ENCODE measurements around the gene ZNF714.

The ZNF714 gene

DNA sequence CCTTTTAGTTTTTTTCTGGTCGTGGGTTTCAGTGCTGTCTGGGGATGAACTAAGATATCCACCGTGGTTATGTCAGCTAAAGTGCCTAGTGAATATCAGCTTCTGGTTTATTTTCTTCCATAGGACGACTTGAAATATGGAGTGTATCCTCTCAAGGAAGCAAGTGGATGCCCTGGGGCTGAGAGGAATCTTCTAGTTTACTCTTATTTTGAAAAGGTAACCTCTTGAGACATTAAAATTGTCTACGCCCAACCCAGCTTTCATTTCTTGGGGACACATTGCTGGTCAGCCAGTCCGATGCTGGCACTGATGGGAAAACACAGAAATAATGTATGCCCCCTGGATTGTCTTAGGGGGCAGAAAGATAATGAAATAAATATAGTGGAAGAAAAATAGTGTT lies 61.4 kb downstream of the ZNF714 start:
- no peak overlapping the region for H3K4me3 ChIP-seq (ENCODE audit: low read depth, low read length)
- TF ChIP-seq, protein P1, sequence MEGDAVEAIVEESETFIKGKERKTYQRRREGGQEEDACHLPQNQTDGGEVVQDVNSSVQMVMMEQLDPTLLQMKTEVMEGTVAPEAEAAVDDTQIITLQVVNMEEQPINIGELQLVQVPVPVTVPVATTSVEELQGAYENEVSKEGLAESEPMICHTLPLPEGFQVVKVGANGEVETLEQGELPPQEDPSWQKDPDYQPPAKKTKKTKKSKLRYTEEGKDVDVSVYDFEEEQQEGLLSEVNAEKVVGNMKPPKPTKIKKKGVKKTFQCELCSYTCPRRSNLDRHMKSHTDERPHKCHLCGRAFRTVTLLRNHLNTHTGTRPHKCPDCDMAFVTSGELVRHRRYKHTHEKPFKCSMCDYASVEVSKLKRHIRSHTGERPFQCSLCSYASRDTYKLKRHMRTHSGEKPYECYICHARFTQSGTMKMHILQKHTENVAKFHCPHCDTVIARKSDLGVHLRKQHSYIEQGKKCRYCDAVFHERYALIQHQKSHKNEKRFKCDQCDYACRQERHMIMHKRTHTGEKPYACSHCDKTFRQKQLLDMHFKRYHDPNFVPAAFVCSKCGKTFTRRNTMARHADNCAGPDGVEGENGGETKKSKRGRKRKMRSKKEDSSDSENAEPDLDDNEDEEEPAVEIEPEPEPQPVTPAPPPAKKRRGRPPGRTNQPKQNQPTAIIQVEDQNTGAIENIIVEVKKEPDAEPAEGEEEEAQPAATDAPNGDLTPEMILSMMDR (IDR thresholded peaks at IDR 0.05; ENCODE audit: borderline replicate concordance, insufficient read depth, low read depth, low read length) = no peak

DNA sequence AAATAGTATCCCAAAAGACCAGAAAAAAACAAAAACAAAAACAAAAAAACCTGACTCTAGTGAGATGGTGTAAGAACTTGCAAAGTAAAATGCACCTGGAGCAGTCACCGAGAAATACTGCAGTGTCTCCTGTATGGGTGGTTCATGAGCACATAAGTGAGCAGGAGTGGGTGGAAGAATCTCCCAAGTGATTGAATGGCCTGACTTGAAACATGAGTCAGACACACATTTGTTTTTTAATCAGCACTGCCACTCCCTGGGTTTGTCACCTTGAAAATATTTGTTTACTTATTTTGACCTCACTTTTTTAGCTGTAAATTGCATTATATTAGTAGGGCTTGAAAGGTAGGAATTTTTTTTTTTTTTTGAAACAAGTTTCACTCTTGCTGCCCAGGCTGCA lies 61.9 kb downstream of the ZNF714 start:
- H3K4me3 ChIP-seq (ENCODE audit: low read depth, low read length) = no peak overlapping the region
- TF ChIP-seq, protein P1 (IDR thresholded peaks at IDR 0.05; ENCODE audit: borderline replicate concordance, insufficient read depth, low read depth, low read length) = no peak

DNA sequence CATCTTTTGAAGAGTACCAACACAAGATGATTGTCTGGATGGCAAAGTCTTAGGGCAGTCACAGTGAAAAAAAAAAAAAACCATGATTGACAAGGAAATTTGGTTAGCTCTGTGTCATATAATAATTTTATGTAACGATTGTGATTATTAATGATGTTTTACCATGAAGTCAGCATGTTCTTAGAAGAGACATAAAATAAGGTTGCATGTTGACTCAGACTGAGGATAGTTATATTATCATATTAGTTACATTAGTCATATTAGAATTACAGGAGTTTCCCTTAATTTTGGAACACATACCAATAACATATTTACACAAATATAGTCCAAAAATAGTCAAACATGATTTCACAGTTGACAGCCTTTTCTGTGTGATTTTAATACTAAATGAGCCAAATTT lies 65.5 kb downstream of the ZNF714 start:
- TF ChIP-seq, protein P1 (IDR thresholded peaks at IDR 0.05; ENCODE audit: borderline replicate concordance, insufficient read depth, low read depth, low read length) = no peak
- H3K4me3 ChIP-seq (ENCODE audit: low read depth, low read length) = no peak overlapping the region

DNA sequence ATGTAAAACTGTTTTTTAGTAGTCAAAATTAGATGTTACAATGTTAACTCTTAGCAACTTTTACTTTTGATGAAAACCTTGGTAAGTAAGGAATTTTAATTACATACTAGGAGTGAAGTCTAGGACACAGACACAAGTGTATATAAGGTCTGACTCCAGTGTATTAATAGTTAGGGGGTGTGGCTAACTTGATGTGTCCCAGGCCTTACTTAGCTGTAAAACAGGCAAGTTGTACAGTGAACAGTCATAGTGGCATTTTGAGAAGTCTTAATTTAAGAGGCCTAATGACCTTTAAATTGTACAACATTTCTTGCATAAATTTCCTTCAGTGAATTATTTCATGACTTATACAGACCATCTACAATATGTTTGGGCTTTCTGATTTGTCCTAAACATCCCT lies 66.7 kb downstream of the ZNF714 start:
- no peak overlapping the region for H3K4me3 ChIP-seq (ENCODE audit: low read depth, low read length)

DNA sequence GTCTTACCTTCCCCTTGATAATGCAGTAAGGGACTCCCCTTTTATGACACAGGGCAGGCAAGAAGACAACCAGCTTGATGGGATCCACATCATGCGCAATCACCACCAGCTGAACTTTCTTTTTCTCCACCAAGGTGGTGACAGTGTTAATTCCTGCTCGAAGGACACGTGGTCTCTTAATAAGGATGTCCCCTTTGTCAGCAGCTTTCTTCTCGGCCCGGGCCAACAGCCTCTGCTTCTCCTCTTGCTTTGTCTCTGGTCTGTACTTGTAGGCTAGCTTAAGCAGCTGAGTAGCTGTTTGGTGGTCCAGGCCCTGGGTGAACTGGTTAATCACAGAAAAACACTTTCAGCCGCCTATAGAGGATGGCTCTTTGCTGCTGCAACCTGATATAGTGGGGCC lies 67.9 kb downstream of the ZNF714 start:
- no peak overlapping the region for H3K4me3 ChIP-seq (ENCODE audit: low read depth, low read length)
- TF ChIP-seq, protein P1 (IDR thresholded peaks at IDR 0.05; ENCODE audit: borderline replicate concordance, insufficient read depth, low read depth, low read length) = no peak

More for the DNA sequence above, 66.7 kb downstream of the ZNF714 start:
- TF ChIP-seq, protein P1 (IDR thresholded peaks at IDR 0.05; ENCODE audit: borderline replicate concordance, insufficient read depth, low read depth, low read length) = no peak

DNA sequence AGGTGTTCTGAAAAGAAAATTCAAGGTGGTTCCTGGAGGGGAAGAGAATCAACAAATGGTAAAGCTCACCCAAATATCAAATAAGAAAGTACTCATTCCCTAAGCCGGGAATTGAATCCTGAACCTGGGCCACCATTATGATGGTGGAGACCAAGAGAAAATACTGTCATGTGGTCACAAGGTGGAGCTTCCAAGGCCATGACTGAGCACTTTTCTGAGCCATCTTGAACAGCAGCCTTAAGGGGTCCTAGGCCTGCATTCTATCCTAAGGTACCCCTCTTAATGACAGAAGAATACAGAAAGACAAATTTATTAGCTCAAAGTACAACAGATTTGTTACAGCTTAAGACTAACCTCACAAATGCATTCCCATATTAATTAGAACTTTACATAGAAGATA lies 69.5 kb downstream of the ZNF714 start:
- TF ChIP-seq, protein P1 (IDR thresholded peaks at IDR 0.05; ENCODE audit: borderline replicate concordance, insufficient read depth, low read depth, low read length) = no peak
- H3K4me3 ChIP-seq (ENCODE audit: low read depth, low read length) = no peak overlapping the region

DNA sequence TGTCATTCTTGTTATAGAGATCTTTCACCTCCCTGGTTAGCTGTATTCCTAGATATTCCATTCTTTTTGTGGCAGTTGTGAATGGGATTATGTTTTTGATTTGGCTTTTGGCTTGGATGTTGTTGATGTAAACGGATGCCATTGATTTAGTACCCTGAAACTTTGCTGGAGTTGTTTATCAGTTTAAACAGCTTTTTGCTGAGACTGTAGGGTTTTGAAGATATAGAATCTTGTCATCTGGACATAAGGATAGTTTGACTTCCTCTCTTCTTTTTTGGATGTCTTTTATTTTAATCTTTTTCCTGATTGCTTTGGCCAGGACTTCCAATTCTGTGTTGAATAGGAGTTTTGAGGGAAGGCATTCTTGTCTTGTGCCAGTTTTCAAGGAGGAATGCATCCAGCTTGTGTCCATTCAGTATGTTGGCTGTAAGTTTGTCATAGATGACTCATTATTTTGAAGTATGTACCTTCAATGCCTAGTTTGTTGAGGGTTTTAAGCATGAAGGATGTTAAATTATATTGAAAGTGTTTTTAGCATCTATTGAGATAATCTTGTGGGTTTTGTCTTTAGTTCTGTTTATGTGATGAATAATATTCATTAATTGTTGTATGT lies 76.6 kb downstream of the ZNF714 start:
- TF ChIP-seq, protein P1 (IDR thresholded peaks at IDR 0.05; ENCODE audit: borderline replicate concordance, insufficient read depth, low read depth, low read length) = no peak
- no peak overlapping the region for H3K4me3 ChIP-seq (ENCODE audit: low read depth, low read length)
